Right lobe of liver (tissue), 6 donors: ENCODE results near the gene RNU5D-1. TPM values are rescaled to one million over a fixed set of nuclear protein-coding genes. Genes with fewer than 3 reads are reported as not detected.

ENCODE experiments used
- ATAC-seq, 4 donors: fragments of 200-7000 bp; cut with Tn5 transposase; one replicate each; pipeline ENCODE4 v1.9.1; 2020; ENCODE audit warnings: mild to moderate bottlenecking in 4 of 4, moderate library complexity in 4 of 4
- DNase-seq, 3 donors: peaks; one replicate each; pipeline ENCODE4 v3.0.0-alpha.2; 2020
- H3K27ac ChIP-seq, 3 donors: fragments of 200-600 bp; one replicate each; pipeline ENCODE4 v1.8.0; 2022
- H3K27me3 ChIP-seq, 2 donors: fragments of 200-600 bp; one replicate each; pipeline ENCODE4 v1.8.0; 2022
- H3K36me3 ChIP-seq, 4 donors: fragments of 200-600 bp; sonication (generic) in 1 of 4; one replicate each; pipeline versions ENCODE4 v1.5.1 to v1.8.0; 2017 to 2022; ENCODE audit warnings: control low read depth in 1 of 4
- H3K4me1 ChIP-seq, 4 donors: fragments of 200-600 bp; sonication (generic) in 1 of 4; one replicate each; pipeline versions ENCODE4 v1.5.1 to v1.8.0; 2017 to 2022; ENCODE audit warnings: control low read depth in 1 of 4
- H3K4me3 ChIP-seq, 3 donors: fragments of 200-600 bp; one replicate each; pipeline ENCODE4 v1.8.0; 2022
- H3K9me3 ChIP-seq, 4 donors: fragments of 200-600 bp; sonication (generic) in 1 of 4; one replicate each; pipeline versions ENCODE4 v1.5.1 to v1.8.0; 2017 to 2022; ENCODE audit warnings: control low read depth in 1 of 4
- POLR2A ChIP-seq: fragments of 450-650 bp; IDR thresholded peaks from one replicate; pipeline ENCODE4 v1.6.1; 2017; ENCODE audit warnings: antibody characterized with exemption, mild to moderate bottlenecking
- WGBS: methylation state at CpG from one replicate; pipeline ENCODE4 v1.1.6; 2018; ENCODE audit warnings: low coverage, low lambda C conversion rate; ENCODE audit not compliant: insufficient coverage; ENCODE audit errors: missing lambda C conversion rate; 5-methylcytosine and 5-hydroxymethylcytosine counted together
- intact Hi-C, 2 donors: fragments of 100-400 bp; cut with DNase I; formaldehyde crosslinking; loops; one replicate each; pipeline versions ENCODE4 v1.11.2 to v1.14.1; 2022
- total RNA-seq, 6 experiments: library from RNA; depleted of rRNA in 2 of 6; stranded (reverse); fragments of >200 nt in 2 of 6; fragmentation: NEBNext Ultra II Directional in 3 of 6; extraction: Animal tissue kit (Norgen Biotek cat#: 25700) in 3 of 6; gene quantifications; one replicate each; pipeline versions ENCODE4 v1.1.0 to v1.2.4, GENCODE V29; 2016 to 2023
- TF ChIP-seq, protein P1 (sequence below), 4 donors: fragments of 200-600 bp in 3 of 4; fragments of 450-650 bp in 1 of 4; IDR thresholded peaks; one replicate each; pipeline versions ENCODE4 v1.5.1 to v1.8.0; 2016 to 2022; ENCODE audit warnings: antibody characterized with exemption in 4 of 4, mild to moderate bottlenecking in 2 of 4
- donor health status: DM: no; HTN: yes; CAD: no.
- donor health status: DM: no; HTN: no; CAD: no.
- donor health status: DM: no; HTN: no; CAD: no.
- donor health status: DM: no; HTN: yes; CAD: no.
- donor health status: DM: no; HTN: yes; CAD: no.

The RNU5D-1 gene
- total RNA-seq, 6 experiments from 2014 or later: not detected

DNA sequence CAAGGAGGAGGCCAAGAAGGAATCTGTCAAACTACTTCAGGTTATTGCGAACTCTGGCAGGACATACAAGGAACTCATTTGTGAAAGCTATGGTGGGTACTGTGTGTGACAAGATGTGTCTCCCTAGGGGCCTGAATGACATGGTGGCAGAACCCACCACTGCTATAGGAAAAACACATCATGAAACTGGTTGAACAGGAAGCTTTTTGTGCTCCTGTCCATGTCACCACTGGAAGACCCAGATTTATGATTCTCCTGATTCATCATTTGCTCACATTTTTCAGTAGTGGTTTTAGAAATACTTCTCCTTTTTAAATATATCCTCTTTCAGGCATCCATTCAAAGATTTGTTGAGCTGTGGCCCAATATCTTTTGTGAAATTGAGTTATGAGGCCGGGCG, 32.8 kb downstream of the RNU5D-1 start:
- no peaks in the 10 kb centered on the region for H3K9me3 ChIP-seq
- 54% methylated on average over 3 of the region's 3 CpGs for WGBS
- H3K4me1 ChIP-seq: peaks cover 0 to 10% (median 2%) of the 10 kb centered on the region in 4 donors
- no peaks in the 10 kb centered on the region for H3K27me3 ChIP-seq
- intact Hi-C loops: no loop called here
- no peak overlapping the region for H3K27ac ChIP-seq
- TF ChIP-seq, protein P1, sequence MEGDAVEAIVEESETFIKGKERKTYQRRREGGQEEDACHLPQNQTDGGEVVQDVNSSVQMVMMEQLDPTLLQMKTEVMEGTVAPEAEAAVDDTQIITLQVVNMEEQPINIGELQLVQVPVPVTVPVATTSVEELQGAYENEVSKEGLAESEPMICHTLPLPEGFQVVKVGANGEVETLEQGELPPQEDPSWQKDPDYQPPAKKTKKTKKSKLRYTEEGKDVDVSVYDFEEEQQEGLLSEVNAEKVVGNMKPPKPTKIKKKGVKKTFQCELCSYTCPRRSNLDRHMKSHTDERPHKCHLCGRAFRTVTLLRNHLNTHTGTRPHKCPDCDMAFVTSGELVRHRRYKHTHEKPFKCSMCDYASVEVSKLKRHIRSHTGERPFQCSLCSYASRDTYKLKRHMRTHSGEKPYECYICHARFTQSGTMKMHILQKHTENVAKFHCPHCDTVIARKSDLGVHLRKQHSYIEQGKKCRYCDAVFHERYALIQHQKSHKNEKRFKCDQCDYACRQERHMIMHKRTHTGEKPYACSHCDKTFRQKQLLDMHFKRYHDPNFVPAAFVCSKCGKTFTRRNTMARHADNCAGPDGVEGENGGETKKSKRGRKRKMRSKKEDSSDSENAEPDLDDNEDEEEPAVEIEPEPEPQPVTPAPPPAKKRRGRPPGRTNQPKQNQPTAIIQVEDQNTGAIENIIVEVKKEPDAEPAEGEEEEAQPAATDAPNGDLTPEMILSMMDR (IDR thresholded peaks at IDR 0.05): no peak
- no peak for TF ChIP-seq POLR2A
- no peak overlapping the region for H3K4me3 ChIP-seq
- DNase-seq (no peak), ATAC-seq (no peak)
- H3K36me3 ChIP-seq: no peaks in the 10 kb centered on the region

DNA sequence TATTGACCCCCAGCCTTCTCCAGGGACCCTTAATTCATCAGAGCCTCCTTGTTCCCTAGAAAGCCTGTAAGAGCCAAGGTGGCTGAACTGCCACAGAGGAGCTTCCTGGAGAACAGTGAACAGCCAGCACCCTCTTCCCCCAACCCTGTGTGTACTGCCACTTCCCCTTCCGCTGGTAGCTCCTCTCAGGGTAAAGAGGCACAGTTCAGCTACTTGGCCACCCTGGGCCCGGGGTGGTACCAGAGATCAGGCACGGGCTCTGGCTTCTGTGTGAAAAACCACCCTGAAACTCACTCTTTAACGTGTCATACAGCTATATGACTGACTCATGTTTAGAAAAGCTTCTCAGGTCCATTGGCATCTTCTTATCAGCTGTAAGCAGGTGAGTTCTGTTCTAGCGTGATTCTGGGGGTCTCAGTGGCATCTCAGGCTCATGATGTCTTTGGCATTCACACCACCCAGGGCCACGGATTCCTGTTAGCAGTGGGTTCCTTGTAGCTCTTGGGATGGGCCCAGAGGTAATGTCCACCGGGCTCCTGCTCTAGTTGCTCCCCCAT, 34.1 kb downstream of the RNU5D-1 start:
- ATAC-seq (peak; percentile 42 to 68 (median 47)), DNase-seq (no peak)
- Histone ChIP-seq H3K9me3 (no peaks in the 10 kb centered on the region), H3K4me1 (peaks cover 0 to 10% (median 2%) of the 10 kb centered on the region in 4 donors), H3K4me3 (no peak overlapping the region), H3K27me3 (no peaks in the 10 kb centered on the region), H3K36me3 (no peaks in the 10 kb centered on the region), H3K27ac (no peak overlapping the region)
- TF ChIP-seq, protein P1 (IDR thresholded peaks at IDR 0.05): no peak
- no peak for TF ChIP-seq POLR2A
- intact Hi-C loops: no loop called here
- WGBS: 50% methylated on average over 4 of the region's 7 CpGs

GRCh38 chr1:44696101-44696500, 34.9 kb downstream of the RNU5D-1 start:
- Histone ChIP-seq H3K27ac (no peak overlapping the region), H3K9me3 (no peaks in the 10 kb centered on the region), H3K36me3 (no peaks in the 10 kb centered on the region), H3K4me1 (peaks cover 0 to 10% (median 2%) of the 10 kb centered on the region in 4 donors), H3K27me3 (no peaks in the 10 kb centered on the region), H3K4me3 (no peak overlapping the region)
- intact Hi-C loops: no loop called here
- ATAC-seq (no peak), DNase-seq (no peak)
- no peak for TF ChIP-seq POLR2A
- TF ChIP-seq, protein P1 (IDR thresholded peaks at IDR 0.05): no peak
- 89% methylated on average over 1 of the region's 3 CpGs for WGBS

- Histone ChIP-seq H3K4me3 (no peak overlapping the region), H3K36me3 (no peaks in the 10 kb centered on the region), H3K27ac (no peak overlapping the region), H3K9me3 (no peaks in the 10 kb centered on the region), H3K27me3 (no peaks in the 10 kb centered on the region), H3K4me1 (peaks cover 0 to 6% (median 2%) of the 10 kb centered on the region in 4 donors)
- 82% methylated on average over 4 of the region's 4 CpGs for WGBS
- intact Hi-C loops: no loop called here
- DNase-seq (no peak), ATAC-seq (no peak)
- TF ChIP-seq, protein P1 (IDR thresholded peaks at IDR 0.05): no peak
- no peak for TF ChIP-seq POLR2A
Measured at GRCh38 chr1:44695671-44696070, 35.3 kb downstream of the RNU5D-1 start.
